ENCODE measurements around the gene ATG9B.
"Not testable (repeated sequence)": the region's sequence is repeated elsewhere in the genome, so short reads cannot be mapped to it uniquely, and the experiment has no call there.

The ATG9B gene

DNA sequence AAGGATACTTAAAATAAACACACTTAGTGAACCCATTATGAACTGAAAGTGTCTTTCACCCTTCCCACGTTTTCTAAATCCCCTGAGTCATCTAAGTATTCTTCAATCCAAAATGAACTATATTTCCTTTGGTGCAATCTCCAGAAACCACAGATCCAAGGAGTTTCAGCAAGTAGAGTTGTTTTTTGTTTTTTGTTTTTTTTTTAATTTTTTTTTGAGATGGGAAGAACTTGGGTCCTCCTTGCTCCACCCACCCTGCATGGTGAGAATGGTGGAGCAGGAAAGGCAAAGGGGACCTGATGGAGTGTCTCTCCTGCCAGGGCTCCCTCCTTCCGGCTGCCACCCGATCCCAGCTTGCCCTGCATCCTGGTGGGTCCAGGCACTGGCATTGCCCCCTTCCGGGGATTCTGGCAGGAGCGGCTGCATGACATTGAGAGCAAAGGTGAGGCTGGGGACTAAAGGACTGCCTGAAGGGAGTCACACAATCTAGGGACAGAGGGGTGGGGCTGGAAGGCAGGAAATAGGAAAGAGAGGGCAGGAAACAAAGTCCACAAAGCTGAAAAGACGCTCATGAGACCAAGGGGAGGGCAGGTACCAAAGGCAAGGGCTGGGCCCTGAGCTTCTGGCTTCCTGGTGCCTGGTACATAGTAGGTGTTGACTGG, 12.1 kb downstream of the ATG9B start:
- no peak overlapping the region for H3K4me3 ChIP-seq (ENCODE audit: low read length)
- no peak for TF ChIP-seq ZNF274 (IDR thresholded peaks at IDR 0.05; ENCODE audit: low read depth, low read length)

DNA sequence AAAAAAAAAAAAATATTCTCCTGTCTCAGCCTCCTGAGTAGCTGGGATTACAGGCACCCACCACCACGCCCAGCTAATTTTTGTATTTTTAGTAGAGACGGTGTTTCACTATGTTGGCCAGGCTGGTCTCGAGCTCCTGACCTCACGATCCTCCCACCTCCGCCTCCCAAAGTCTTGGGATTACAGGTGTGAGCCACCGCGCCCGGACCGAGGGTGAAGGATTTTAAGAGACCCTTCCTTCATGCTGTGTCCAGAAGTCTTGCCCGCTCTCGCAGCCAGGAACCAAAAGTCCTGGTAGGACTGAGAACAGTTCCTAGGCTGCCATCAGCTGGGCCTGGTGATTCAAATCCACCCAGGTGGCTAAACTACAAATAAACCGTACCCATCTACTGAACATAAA, 12.7 kb downstream of the ATG9B start:
- not testable (repeated sequence) for H3K4me3 ChIP-seq (ENCODE audit: low read length)

DNA sequence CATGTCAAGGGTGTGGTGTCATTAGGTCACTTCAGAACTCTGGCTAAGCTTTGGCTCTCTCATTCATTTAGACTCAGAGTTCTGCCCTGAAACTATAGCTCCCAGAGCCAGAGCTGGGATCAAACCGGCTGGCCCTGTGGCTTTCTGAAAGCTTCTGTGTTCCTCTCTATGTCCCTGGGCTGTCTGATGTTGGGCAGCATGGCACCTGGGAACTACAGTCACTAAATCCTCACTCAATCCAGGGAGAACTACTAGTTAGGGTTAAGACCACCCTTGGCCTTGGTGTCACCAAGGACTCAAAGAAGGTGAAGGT, 13.2 kb downstream of the ATG9B start:
- no peak overlapping the region for H3K4me3 ChIP-seq (ENCODE audit: low read length)
- TF ChIP-seq ZNF274 (IDR thresholded peaks at IDR 0.05; ENCODE audit: low read depth, low read length), result no peak

DNA sequence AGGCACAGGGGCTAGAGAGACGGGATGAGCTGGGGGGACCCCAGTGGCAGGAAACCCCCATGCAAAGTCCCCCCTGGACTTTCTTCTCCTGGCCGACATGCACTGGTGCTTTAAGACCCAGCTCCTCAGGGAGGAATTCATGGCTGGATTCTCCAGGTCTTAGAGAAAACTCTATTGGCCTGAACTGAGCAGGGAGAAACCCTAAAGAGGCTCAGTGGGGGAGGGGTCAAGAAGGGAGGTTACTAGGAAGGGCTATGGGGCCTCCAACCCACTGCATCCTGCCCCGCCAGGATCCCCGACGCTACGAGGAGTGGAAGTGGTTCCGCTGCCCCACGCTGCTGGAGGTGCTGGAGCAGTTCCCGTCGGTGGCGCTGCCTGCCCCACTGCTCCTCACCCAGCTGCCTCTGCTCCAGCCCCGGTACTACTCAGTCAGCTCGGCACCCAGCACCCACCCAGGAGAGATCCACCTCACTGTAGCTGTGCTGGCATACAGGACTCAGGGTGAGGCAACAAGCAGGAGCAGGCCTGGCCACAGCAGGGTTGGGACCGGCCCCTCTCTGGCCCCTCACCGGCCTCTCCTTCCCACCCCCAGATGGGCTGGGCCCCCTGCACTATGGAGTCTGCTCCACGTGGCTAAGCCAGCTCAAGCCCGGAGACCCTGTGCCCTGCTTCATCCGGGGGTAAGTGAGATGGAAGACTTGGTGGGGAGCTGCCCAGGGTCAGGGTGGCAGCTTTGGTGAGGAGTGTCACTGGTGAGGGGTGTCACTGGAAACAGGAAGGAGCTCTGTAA, 13.8 kb downstream of the ATG9B start:
- H3K4me3 ChIP-seq (ENCODE audit: low read length), result no peak overlapping the region
- no peak for TF ChIP-seq ZNF274 (IDR thresholded peaks at IDR 0.05; ENCODE audit: low read depth, low read length)

DNA sequence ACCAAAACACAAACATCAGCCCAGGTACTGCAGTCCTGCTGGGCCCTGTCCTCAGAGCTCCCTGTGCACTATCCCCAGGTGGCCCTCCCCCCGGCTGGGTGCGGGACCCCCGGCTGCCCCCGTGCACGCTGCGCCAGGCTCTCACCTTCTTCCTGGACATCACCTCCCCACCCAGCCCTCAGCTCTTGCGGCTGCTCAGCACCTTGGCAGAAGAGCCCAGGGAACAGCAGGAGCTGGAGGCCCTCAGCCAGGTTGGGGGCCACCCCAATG, 14.3 kb downstream of the ATG9B start:
- no peak overlapping the region for H3K4me3 ChIP-seq (ENCODE audit: low read length)

DNA sequence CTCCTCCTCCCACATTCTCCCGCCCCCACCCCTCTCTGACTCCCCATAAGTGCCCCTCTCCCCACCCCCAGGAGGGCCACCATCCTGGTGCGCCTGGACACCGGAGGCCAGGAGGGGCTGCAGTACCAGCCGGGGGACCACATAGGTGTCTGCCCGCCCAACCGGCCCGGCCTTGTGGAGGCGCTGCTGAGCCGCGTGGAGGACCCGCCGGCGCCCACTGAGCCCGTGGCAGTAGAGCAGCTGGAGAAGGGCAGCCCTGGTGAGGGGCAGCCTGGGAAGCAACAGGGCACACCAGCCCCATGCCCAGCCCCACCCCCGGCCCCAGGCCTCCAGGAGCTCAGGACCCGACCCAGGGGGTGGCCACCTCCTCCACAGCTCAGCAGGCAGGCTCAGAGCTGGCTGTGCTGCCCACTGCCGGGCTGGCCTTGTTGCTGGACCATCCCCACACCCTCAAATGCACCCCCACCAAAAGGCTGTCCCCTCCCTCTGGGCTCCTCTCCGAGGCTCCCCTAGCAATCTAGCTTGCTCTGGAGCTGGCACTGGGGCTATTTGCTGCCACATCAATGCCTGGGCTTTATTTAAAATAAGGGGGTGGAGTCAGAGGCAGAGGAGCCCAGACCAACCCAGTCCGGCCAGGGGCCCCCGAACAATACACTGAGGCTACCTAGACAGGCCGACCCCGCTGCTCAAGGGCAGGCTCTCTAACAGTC, 14.8 kb downstream of the ATG9B start:
- no peak overlapping the region for H3K4me3 ChIP-seq (ENCODE audit: low read length)
- no peak for TF ChIP-seq ZNF274 (IDR thresholded peaks at IDR 0.05; ENCODE audit: low read depth, low read length)

More for the DNA sequence above, 14.3 kb downstream of the ATG9B start:
- TF ChIP-seq ZNF274 (IDR thresholded peaks at IDR 0.05; ENCODE audit: low read depth, low read length), result no peak

DNA sequence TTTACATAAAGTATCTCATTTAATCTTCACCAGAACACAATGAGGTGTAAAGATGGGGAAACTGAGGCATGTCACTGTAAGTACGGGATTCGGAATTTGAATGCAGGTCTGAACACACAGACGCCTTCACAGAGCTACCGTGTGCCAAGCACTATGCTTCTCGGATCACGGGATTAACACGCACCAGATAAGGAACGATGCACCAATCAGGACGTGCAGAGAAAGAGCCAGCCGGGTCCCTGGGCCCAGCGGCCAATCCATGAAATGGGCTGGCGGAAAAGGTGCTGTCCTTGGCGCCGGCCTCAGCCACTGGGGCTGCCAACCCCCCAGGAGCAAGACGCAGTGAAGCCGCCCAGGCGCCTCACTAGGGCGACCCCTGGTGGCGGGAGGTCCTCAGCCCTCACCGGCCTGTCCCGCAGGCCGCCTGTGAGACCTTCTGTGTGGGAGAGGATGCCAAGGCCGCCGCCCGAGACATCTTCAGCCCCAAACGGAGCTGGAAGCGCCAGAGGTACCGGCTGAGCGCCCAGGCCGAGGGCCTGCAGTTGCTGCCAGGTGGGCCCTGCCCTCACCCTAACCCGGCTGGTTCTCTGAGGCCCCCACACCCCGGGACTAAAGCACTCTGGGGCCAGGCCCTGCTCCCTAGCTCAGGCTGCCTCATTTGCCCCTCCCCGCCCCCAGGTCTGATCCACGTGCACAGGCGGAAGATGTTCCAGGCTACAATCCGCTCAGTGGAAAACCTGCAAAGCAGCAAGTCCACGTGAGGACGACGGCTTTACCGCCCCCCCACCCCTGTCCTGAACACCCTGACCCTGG, 15.6 kb downstream of the ATG9B start:
- no peak for TF ChIP-seq ZNF274 (IDR thresholded peaks at IDR 0.05; ENCODE audit: low read depth, low read length)
- peak overlapping the region; percentile 20; the same call in 1 of the 2 replicates for H3K4me3 ChIP-seq (ENCODE audit: low read length)

DNA sequence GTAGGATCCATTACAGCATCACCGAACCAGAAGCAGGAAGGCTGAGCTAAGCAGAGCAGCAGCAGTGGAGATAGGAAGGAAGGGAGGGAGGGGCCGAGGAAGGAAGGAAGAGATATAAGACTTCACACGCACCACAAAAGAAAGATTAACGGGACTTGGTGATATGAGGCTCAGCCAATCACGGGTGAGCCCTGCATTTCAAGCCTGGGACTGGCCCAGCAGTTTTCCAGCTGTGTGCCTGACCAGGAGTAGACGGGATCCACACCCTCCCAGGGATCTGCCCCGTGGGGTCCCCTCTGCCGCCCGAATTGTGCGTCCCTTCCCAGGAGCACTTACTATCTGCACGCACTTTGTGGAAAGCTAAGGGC, 16.2 kb downstream of the ATG9B start:
- H3K4me3 ChIP-seq (ENCODE audit: low read length), result peak overlapping the region; percentile 20; the same call in 1 of the 2 replicates
- TF ChIP-seq ZNF274 (IDR thresholded peaks at IDR 0.05; ENCODE audit: low read depth, low read length), result no peak

DNA sequence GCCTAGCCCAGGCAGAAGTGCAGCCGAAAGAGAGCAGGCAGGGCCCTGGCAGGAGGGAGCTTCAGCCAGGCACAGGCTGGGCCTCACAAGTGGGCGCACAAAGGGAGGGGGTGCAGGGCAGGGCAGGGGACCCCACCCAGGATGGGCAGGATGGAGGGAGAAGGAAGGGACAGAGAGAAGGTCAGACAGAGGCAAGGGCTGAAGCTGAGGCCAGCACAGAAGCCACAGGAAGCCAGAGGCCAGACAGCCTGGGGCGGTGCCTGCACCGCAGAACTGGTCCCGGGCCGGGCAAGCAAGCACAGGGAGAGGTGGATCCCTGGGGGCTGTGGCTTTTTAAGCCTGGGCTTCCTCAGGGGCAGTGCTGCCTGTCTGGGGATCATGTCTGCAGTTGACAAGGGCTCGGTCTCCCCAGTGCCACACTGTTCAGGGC, 16.8 kb downstream of the ATG9B start:
- no peak for TF ChIP-seq ZNF274 (IDR thresholded peaks at IDR 0.05; ENCODE audit: low read depth, low read length)
- H3K4me3 ChIP-seq (ENCODE audit: low read length), result no peak overlapping the region

DNA sequence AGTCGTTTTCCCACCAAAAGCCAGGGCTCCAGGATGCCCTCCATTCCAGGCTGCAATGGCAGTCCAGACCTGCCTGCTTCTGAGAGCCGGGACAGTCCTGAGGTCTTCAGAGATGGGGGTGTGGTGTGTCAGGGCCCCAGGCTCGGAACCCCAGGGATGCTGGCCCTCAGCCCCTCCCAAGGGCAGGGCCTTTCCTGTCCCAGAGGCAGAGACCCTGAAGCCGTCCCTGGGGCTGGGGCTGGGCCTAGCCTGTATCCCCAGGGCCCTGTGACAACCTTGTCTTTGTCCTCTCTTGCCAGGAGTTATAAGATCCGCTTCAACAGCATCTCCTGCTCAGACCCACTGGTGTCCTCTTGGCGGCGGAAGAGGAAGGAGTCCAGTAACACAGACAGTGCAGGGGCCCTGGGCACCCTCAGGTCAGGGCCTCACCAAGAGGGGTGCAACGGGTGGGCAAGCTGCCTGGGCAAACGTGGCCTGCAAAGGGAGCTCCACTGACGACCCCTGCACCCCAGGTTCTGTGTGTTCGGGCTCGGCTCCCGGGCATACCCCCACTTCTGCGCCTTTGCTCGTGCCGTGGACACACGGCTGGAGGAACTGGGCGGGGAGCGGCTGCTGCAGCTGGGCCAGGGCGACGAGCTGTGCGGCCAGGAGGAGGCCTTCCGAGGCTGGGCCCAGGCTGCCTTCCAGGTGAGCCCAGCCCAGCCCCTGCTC, 17.5 kb downstream of the ATG9B start:
- H3K4me3 ChIP-seq (ENCODE audit: low read length), result no peak overlapping the region
- no peak for TF ChIP-seq ZNF274 (IDR thresholded peaks at IDR 0.05; ENCODE audit: low read depth, low read length)

DNA sequence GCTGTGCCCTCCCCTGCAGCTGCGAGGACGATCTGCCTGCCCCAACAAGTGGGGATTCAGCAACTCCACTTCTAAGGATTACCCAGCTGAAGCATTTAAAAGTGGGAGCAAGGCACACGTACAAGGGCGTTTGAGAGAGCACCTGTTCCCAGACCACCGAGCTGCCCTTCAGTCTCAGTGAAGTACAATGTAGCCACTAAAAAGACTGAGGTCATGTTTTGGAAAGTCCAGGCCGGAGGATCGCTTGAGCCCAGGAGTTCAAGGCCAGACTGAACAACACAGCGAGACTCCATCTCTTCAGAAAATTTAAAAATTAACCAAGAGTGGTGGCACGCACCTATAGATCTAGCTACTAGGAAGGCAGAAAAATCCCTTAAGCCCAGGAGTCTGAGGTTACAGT, 18.7 kb downstream of the ATG9B start:
- TF ChIP-seq ZNF274 (IDR thresholded peaks at IDR 0.05; ENCODE audit: low read depth, low read length), result no peak
- no peak overlapping the region for H3K4me3 ChIP-seq (ENCODE audit: low read length)

DNA sequence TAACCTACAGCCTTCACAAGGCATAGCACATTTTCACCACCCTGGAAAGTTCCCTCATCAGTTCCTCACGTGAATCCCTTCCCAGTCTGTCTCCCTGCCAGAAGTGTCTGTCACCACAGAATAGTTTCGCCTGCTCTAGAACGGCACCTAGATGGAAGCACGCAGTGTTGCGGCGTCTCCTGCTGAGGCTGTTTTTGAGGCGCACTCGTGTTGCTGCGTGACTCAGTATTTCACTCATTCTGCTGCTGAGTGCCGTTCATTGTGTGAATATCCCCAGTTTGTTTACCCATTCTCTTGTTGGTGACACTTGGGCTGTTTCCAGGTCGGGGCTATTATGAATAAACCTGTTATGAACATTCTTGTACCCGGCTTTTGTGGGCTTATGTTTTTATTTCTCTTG, 20.7 kb downstream of the ATG9B start:
- TF ChIP-seq ZNF274 (IDR thresholded peaks at IDR 0.05; ENCODE audit: low read depth, low read length), result no peak

DNA sequence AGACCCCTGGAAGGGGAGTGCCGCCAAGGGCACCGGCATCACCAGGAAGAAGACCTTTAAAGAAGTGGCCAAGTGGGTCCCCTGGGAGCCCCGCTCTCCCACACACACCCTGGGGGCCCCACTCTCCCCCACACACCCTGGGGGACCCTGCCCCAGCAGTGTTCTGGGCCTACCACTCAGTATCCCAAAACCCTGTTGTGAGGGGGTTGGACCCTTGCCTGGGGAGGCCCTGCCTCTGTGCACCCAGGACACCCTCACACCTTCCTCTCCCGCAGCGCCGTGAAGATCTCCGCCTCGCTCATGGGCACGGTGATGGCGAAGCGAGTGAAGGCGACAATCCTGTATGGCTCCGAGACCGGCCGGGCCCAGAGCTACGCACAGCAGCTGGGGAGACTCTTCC, 22.7 kb downstream of the ATG9B start:
- no peak overlapping the region for H3K4me3 ChIP-seq (ENCODE audit: low read length)
- TF ChIP-seq ZNF274 (IDR thresholded peaks at IDR 0.05; ENCODE audit: low read depth, low read length), result no peak

More for the DNA sequence above, 20.7 kb downstream of the ATG9B start:
- no peak overlapping the region for H3K4me3 ChIP-seq (ENCODE audit: low read length)
